DMS114 treated with DMSO at 0.1 percent for 48 hours (cell line): ENCODE results near the gene ZNF219.
A peak's percentile ranks its signal among the peaks of the same experiment; 100 is the strongest.

Experiments
- DNase-seq: peaks from one replicate; lab custom pipeline; 2025; ENCODE audit not compliant: unreplicated experiment; lab: John Stamatoyannopoulos, UW

Gene ZNF219

GRCh38 chr14:21098076-21098891 lies at the start of gene ZNF219:
TSS of gene ZNF219 (minus strand) at chr14:21098655. CDS start at chr14:21093591, 5,064 bp downstream.
- DNase-seq, result peak; percentile 30

DNA sequence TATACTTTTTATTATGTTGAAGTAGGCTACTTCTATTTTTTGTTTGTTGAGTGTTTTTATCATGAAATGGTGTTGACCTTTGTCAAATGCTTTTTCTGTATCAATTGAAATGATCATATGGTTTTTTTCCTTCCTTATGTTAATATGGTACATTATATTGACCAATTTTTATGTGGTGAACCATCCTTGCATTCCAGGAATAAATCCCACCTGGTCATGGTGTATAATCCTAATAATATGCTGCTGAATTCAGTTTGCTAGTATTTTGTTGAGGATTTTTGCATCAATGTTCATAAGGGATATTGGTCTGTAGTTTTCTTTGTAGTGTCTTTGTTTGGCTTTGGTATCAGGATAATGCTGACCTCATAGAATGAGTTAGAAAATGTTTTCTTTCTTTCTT lies 47.0 kb upstream of the ZNF219 start:
- no peak for DNase-seq

GRCh38 chr14:21142357-21142756 lies 43.9 kb upstream of the ZNF219 start:
- no peak for DNase-seq

DNA sequence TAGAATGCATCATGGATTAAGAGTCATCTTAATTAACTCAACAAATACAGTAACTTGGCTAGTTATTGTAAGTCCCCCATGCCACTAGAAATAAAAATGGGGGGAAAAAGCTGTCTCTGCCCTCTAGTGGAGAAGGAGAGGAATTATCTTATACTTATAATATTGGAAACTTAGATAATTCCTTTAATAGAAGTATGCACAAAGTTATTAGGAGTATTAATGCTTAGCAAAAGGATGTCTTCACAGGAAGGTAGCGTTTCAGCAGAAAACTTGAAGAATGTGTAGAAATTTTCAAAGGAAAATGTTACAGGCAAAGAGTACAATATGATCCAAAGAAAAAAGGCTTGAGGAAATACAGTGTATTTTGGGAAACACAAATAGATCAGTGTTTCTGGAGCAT lies 37.6 kb upstream of the ZNF219 start:
- peak; percentile 5 for DNase-seq

DNA sequence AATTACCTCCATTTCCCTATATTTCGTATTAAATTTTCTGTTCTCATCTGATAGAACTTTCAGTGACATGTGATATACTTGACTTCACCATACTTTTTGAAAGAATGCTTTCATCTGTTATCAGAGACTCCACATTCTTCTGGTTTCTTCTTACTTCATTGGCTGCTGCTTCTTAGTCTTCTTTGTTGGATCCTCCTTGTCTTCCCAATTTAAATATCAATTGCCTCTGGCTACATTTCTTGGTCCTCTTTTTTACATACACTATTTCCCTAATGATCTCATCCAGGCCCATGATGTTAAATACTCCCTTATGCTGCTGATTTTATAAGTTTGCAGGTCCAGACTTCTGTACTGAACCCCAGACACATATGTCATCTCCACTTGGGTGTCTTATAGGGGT lies 35.4 kb upstream of the ZNF219 start:
- no peak for DNase-seq

DNA sequence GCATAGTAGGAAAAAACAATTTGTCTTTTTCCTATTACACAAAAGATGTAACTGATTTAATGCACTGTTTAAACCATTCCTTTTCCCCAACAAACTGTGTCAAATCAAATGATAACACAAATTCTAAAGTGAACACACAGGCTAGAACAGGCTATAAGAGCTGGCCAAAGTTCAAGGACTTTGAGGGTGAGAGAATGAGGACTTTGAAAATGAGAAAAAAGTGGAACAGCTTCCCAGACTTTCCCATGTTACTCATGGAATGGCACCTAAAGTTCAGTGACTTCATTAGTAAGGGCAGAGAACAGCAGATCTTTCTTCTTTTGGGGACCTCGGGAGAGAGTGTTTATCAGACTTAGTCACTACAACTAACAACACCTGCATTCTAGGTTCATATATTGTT lies 25.0 kb upstream of the ZNF219 start:
- no peak for DNase-seq

- DNase-seq, result no peak
Measured at GRCh38 chr14:21121122-21121521, 22.7 kb upstream of the ZNF219 start.

GRCh38 chr14:21120686-21121085 lies 22.2 kb upstream of the ZNF219 start:
- no peak for DNase-seq

GRCh38 chr14:21118933-21119332 lies 20.5 kb upstream of the ZNF219 start:
- DNase-seq, result no peak

DNA sequence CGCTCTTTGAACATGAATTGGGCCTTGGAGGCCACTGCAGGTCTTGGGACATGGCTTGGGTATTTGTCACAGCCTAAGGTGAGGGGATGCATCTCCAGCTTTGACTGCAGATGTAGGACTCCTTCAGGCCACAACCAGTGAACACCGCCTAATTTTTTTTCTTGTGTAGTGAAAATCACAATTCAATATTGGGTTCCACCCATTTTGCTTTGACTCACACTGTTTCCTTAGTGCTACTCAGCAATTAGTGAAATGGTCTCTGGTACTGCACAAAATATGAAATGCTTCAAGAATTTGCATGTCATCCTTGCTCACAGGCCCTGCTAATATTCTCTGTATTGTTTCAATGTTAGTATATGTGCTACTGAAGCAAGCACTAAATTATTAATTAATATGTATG lies 14.9 kb upstream of the ZNF219 start:
- DNase-seq, result no peak

- no peak for DNase-seq
Measured at GRCh38 chr14:21112255-21112654, 13.8 kb upstream of the ZNF219 start.

DNA sequence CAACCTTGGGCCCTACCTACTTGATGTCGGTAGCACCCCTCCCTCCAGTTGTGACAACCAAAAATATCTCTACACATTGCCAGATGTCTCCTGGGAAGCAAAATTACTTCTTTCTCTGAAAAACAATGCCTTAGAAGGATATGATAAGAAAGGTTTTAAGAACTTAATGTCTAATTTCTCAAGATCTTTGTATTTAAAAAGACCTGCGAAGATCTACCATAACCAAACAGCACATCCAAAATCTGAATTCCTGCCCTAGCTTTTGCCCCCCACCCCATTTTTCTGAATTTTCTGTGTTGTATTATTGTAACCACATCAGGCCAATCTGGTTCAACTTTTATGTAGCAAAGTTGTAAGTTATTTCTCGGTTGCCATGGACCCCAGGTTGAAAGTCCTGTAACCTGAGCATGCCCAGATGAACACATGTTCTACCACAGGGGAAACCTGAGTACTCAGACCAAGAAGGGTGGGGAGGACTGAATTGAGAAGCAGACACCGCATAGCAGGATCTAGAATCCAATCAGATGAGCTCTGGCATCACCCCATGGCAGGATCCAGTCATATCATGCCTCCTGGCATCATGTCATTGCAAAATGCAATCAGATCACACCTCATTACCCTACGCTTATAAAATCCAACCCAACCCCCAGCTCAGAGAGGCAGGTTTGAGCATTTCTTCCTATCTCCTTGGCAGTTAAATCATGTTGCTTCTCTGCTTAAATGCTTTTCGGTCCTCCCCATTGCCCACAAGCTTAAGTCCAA lies 11.1 kb upstream of the ZNF219 start:
- no peak for DNase-seq

GRCh38 chr14:21108791-21109190 lies 10.3 kb upstream of the ZNF219 start:
- no peak for DNase-seq

DNA sequence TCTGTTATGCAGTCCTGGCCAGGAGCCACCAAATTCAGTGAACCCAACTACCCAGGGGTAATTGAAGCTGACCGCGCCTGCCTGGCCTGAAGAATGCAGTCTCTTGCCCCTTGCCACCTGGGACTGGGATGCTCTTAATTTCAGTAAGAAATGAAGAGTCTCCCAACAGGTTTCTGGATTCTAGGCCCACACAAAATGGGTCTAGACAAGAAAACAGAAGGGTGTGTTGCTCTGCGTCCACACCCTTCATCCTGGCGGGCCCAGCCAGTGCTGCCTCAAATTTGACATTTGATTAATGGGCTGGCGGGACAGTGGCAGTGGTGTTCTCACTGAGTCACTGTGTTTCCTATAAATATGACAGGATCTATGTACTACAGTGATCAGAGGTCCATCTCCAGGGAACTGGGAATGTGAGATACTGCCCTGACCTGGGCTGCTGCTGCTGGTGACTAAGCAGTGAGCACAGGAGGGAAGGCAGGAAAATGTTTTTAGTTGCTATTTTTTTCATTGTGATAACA lies 8.9 kb upstream of the ZNF219 start:
- DNase-seq, result no peak

GRCh38 chr14:21106498-21107282 lies 8.2 kb upstream of the ZNF219 start:
- DNase-seq, result peak; percentile 63

GRCh38 chr14:21106176-21106497 lies 7.7 kb upstream of the ZNF219 start:
- no peak for DNase-seq

GRCh38 chr14:21105095-21105494 lies 6.6 kb upstream of the ZNF219 start:
- no peak for DNase-seq

- peak; percentile 56 for DNase-seq
Measured at GRCh38 chr14:21104448-21105060, 6.1 kb upstream of the ZNF219 start.

- DNase-seq, result peak; percentile 91
Measured at GRCh38 chr14:21103710-21104447, 5.4 kb upstream of the ZNF219 start.

GRCh38 chr14:21103411-21103709 lies 4.9 kb upstream of the ZNF219 start:
- no peak for DNase-seq
